ENCODE measurements around the gene TANC1. TPM values are rescaled to one million over a fixed set of nuclear protein-coding genes. Genes with fewer than 3 reads are reported as not detected.

Gene TANC1
- total RNA-seq, 1 experiment from 2014 or later = not detected

GRCh38 chr2:159015823-159016222 lies 47.4 kb downstream of the TANC1 start:
- Histone ChIP-seq H3K9me3 (ENCODE audit: low read length) (no peaks in the 10 kb centered on the region), H3K27ac (ENCODE audit: low read length) (no peak overlapping the region), H3K9ac (ENCODE audit: low read length) (no peak overlapping the region), H3K4me1 (ENCODE audit: low read length) (no peaks in the 10 kb centered on the region), H2AFZ (ENCODE audit: low read length) (no peak overlapping the region), H3K36me3 (ENCODE audit: insufficient read depth, low read length) (no peaks in the 10 kb centered on the region), H4K20me1 (ENCODE audit: insufficient read depth, low read depth, low read length) (no peaks in the 10 kb centered on the region), H3K4me2 (ENCODE audit: low read depth, low read length, poor library complexity, severe bottlenecking) (no peak overlapping the region), H3K79me2 (ENCODE audit: low read length) (no peaks in the 10 kb centered on the region), H3K9me2 (replicated peaks; ENCODE audit: insufficient read depth, low read length) (no peaks in the 10 kb centered on the region), H3K4me3 (ENCODE audit: low read length) (no peak overlapping the region), H3K27me3 (ENCODE audit: low read length) (no peaks in the 10 kb centered on the region)
- no peak for DNase-seq

- Histone ChIP-seq H3K4me2 (ENCODE audit: low read depth, low read length, poor library complexity, severe bottlenecking) (no peak overlapping the region), H3K4me3 (ENCODE audit: low read length) (no peak overlapping the region), H3K79me2 (ENCODE audit: low read length) (no peaks in the 10 kb centered on the region), H2AFZ (ENCODE audit: low read length) (no peak overlapping the region), H3K36me3 (ENCODE audit: insufficient read depth, low read length) (no peaks in the 10 kb centered on the region), H3K9me2 (replicated peaks; ENCODE audit: insufficient read depth, low read length) (no peaks in the 10 kb centered on the region), H3K27ac (ENCODE audit: low read length) (no peak overlapping the region), H3K9ac (ENCODE audit: low read length) (no peak overlapping the region), H3K9me3 (ENCODE audit: low read length) (no peaks in the 10 kb centered on the region), H3K4me1 (ENCODE audit: low read length) (no peaks in the 10 kb centered on the region), H3K27me3 (ENCODE audit: low read length) (no peaks in the 10 kb centered on the region), H4K20me1 (ENCODE audit: insufficient read depth, low read depth, low read length) (no peaks in the 10 kb centered on the region)
- no peak for DNase-seq
Observed at GRCh38 chr2:159017837-159018236, 49.4 kb downstream of the TANC1 start.

- no peaks in the 10 kb centered on the region for H3K4me1 ChIP-seq (ENCODE audit: low read length)
- H3K79me2 ChIP-seq (ENCODE audit: low read length) = no peaks in the 10 kb centered on the region
- H3K9ac ChIP-seq (ENCODE audit: low read length) = no peak overlapping the region
- no peak overlapping the region for H3K4me2 ChIP-seq (ENCODE audit: low read depth, low read length, poor library complexity, severe bottlenecking)
- no peaks in the 10 kb centered on the region for H3K27me3 ChIP-seq (ENCODE audit: low read length)
- H3K36me3 ChIP-seq (ENCODE audit: insufficient read depth, low read length) = no peaks in the 10 kb centered on the region
- no peak overlapping the region for H3K4me3 ChIP-seq (ENCODE audit: low read length)
- H3K27ac ChIP-seq (ENCODE audit: low read length) = no peak overlapping the region
- no peak for DNase-seq
- H3K9me3 ChIP-seq (ENCODE audit: low read length) = no peaks in the 10 kb centered on the region
- no peaks in the 10 kb centered on the region for H3K9me2 ChIP-seq (replicated peaks; ENCODE audit: insufficient read depth, low read length)
- H2AFZ ChIP-seq (ENCODE audit: low read length) = no peak overlapping the region
- H4K20me1 ChIP-seq (ENCODE audit: insufficient read depth, low read depth, low read length) = no peaks in the 10 kb centered on the region
Observed at GRCh38 chr2:159019021-159019420, 50.6 kb downstream of the TANC1 start.

- no peaks in the 10 kb centered on the region for H3K79me2 ChIP-seq (ENCODE audit: low read length)
- H3K27ac ChIP-seq (ENCODE audit: low read length) = no peak overlapping the region
- no peak overlapping the region for H3K4me2 ChIP-seq (ENCODE audit: low read depth, low read length, poor library complexity, severe bottlenecking)
Observed at GRCh38 chr2:159022019-159022418, 53.6 kb downstream of the TANC1 start.

GRCh38 chr2:159026170-159026569 lies 57.7 kb downstream of the TANC1 start:
- no peaks in the 10 kb centered on the region for H4K20me1 ChIP-seq (ENCODE audit: insufficient read depth, low read depth, low read length)
- H3K9ac ChIP-seq (ENCODE audit: low read length) = no peak overlapping the region
- H3K36me3 ChIP-seq (ENCODE audit: insufficient read depth, low read length) = no peaks in the 10 kb centered on the region
- H3K27ac ChIP-seq (ENCODE audit: low read length) = no peak overlapping the region
- H3K79me2 ChIP-seq (ENCODE audit: low read length) = no peaks in the 10 kb centered on the region
- no peak overlapping the region for H2AFZ ChIP-seq (ENCODE audit: low read length)
- H3K4me2 ChIP-seq (ENCODE audit: low read depth, low read length, poor library complexity, severe bottlenecking) = no peak overlapping the region
- H3K4me1 ChIP-seq (ENCODE audit: low read length) = no peaks in the 10 kb centered on the region
- no peaks in the 10 kb centered on the region for H3K9me3 ChIP-seq (ENCODE audit: low read length)
- no peak for DNase-seq
- H3K9me2 ChIP-seq (replicated peaks; ENCODE audit: insufficient read depth, low read length) = no peaks in the 10 kb centered on the region
- H3K4me3 ChIP-seq (ENCODE audit: low read length) = no peak overlapping the region
- H3K27me3 ChIP-seq (ENCODE audit: low read length) = no peaks in the 10 kb centered on the region

More at GRCh38 chr2:159022019-159022418, 53.6 kb downstream of the TANC1 start:
- H3K9ac ChIP-seq (ENCODE audit: low read length) = no peak overlapping the region
- no peak for DNase-seq
- H3K4me3 ChIP-seq (ENCODE audit: low read length) = no peak overlapping the region
- H3K9me2 ChIP-seq (replicated peaks; ENCODE audit: insufficient read depth, low read length) = no peaks in the 10 kb centered on the region
- no peaks in the 10 kb centered on the region for H3K36me3 ChIP-seq (ENCODE audit: insufficient read depth, low read length)
- H3K27me3 ChIP-seq (ENCODE audit: low read length) = no peaks in the 10 kb centered on the region
- H4K20me1 ChIP-seq (ENCODE audit: insufficient read depth, low read depth, low read length) = no peaks in the 10 kb centered on the region
- H3K4me1 ChIP-seq (ENCODE audit: low read length) = no peaks in the 10 kb centered on the region
- no peak overlapping the region for H2AFZ ChIP-seq (ENCODE audit: low read length)
- no peaks in the 10 kb centered on the region for H3K9me3 ChIP-seq (ENCODE audit: low read length)

- H3K4me3 ChIP-seq (ENCODE audit: low read length) = no peak overlapping the region
- no peaks in the 10 kb centered on the region for H3K79me2 ChIP-seq (ENCODE audit: low read length)
- H3K4me1 ChIP-seq (ENCODE audit: low read length) = no peaks in the 10 kb centered on the region
- H3K27ac ChIP-seq (ENCODE audit: low read length) = no peak overlapping the region
- H3K9ac ChIP-seq (ENCODE audit: low read length) = no peak overlapping the region
- H2AFZ ChIP-seq (ENCODE audit: low read length) = no peak overlapping the region
- H3K27me3 ChIP-seq (ENCODE audit: low read length) = no peaks in the 10 kb centered on the region
- H4K20me1 ChIP-seq (ENCODE audit: insufficient read depth, low read depth, low read length) = no peaks in the 10 kb centered on the region
- H3K9me3 ChIP-seq (ENCODE audit: low read length) = no peaks in the 10 kb centered on the region
- no peaks in the 10 kb centered on the region for H3K9me2 ChIP-seq (replicated peaks; ENCODE audit: insufficient read depth, low read length)
- no peak overlapping the region for H3K4me2 ChIP-seq (ENCODE audit: low read depth, low read length, poor library complexity, severe bottlenecking)
- no peaks in the 10 kb centered on the region for H3K36me3 ChIP-seq (ENCODE audit: insufficient read depth, low read length)
- no peak for DNase-seq
Observed at GRCh38 chr2:159028776-159029175, 60.3 kb downstream of the TANC1 start.

GRCh38 chr2:159029936-159030335 lies 61.5 kb downstream of the TANC1 start:
- Histone ChIP-seq H4K20me1 (ENCODE audit: insufficient read depth, low read depth, low read length) (no peaks in the 10 kb centered on the region), H2AFZ (ENCODE audit: low read length) (no peak overlapping the region), H3K79me2 (ENCODE audit: low read length) (no peaks in the 10 kb centered on the region), H3K4me1 (ENCODE audit: low read length) (no peaks in the 10 kb centered on the region), H3K27me3 (ENCODE audit: low read length) (no peaks in the 10 kb centered on the region), H3K36me3 (ENCODE audit: insufficient read depth, low read length) (no peaks in the 10 kb centered on the region), H3K9me2 (replicated peaks; ENCODE audit: insufficient read depth, low read length) (no peaks in the 10 kb centered on the region), H3K9me3 (ENCODE audit: low read length) (no peaks in the 10 kb centered on the region), H3K4me3 (ENCODE audit: low read length) (no peak overlapping the region), H3K4me2 (ENCODE audit: low read depth, low read length, poor library complexity, severe bottlenecking) (no peak overlapping the region), H3K27ac (ENCODE audit: low read length) (no peak overlapping the region), H3K9ac (ENCODE audit: low read length) (no peak overlapping the region)
- no peak for DNase-seq

GRCh38 chr2:159030674-159031380 lies 62.4 kb downstream of the TANC1 start:
- Histone ChIP-seq H4K20me1 (ENCODE audit: insufficient read depth, low read depth, low read length) (no peaks in the 10 kb centered on the region), H3K79me2 (ENCODE audit: low read length) (no peaks in the 10 kb centered on the region), H3K36me3 (ENCODE audit: insufficient read depth, low read length) (no peaks in the 10 kb centered on the region), H3K4me2 (ENCODE audit: low read depth, low read length, poor library complexity, severe bottlenecking) (no peak overlapping the region), H2AFZ (ENCODE audit: low read length) (no peak overlapping the region), H3K27me3 (ENCODE audit: low read length) (no peaks in the 10 kb centered on the region), H3K9ac (ENCODE audit: low read length) (no peak overlapping the region), H3K27ac (ENCODE audit: low read length) (no peak overlapping the region), H3K9me3 (ENCODE audit: low read length) (no peaks in the 10 kb centered on the region), H3K4me1 (ENCODE audit: low read length) (no peaks in the 10 kb centered on the region), H3K4me3 (ENCODE audit: low read length) (no peak overlapping the region), H3K9me2 (replicated peaks; ENCODE audit: insufficient read depth, low read length) (no peaks in the 10 kb centered on the region)
- no peak for DNase-seq
